RWPE1 (cell line): ENCODE results near the gene PKIG.
A peak's percentile ranks its signal among the peaks of the same experiment; 100 is the strongest.

ENCODE experiments used
- CTCF ChIA-PET: fragments of 350-600 bp; sonication (Branson Sonifier 250); formaldehyde crosslinking; extraction: SDS; loops from one replicate; lab custom pipeline; 2021; lab: Yijun Ruan, JAX
- POLR2A ChIA-PET: fragments of 400-600 bp; formaldehyde crosslinking; extraction: SDS; loops from one replicate; lab custom pipeline; 2020; ENCODE audit warnings: antibody characterized with exemption; ENCODE audit not compliant: low non-redundant PET; lab: Yijun Ruan, JAX
- DNase-seq: peaks from one replicate; pipeline ENCODE4 v3.0.0; 2012; ENCODE audit warnings: low spot score
- H3K27ac ChIP-seq: fragments of 450-650 bp; 2 replicates; pipeline ENCODE4 v1.5.1; 2017
- TF ChIP-seq, protein P1 (sequence below): fragments of 450-650 bp; conservative IDR thresholded peaks from 2 replicates; pipeline ENCODE4 v1.5.1; 2017; ENCODE audit warnings: low read depth, mild to moderate bottlenecking

PKIG gene

DNA sequence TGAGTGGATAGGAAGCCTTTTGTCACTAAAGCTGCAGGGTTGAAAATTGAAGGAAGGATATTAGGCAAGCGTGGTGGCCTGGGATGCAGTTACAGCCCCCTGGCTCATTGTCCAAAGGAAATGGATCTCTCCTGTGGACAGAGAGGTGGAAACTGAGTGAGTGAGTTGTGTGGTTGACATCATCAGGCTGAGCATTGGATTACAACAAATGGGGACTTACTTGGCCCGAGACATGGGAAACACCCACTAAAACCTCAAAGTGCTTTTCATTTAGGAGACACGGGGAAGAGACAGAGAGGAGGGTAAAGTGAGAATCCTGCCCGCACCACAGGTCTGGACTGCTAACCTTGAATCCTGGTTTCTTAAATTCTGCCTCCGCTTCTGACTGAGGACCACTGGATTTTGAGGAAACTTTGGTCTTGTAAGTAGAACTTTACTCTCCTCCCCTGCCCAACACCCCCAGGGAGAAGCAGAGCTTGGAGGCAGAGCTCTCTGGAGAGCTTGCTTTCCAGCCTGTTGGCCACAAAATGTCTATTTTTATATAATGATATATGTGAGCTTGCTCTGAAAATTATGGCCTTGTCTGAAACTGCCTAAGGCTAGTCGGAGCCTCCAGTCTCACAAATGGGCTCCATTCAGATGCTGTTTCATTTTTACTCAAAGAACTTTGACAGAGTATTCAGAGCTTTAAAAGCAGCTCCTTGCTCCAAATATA is at the start of gene PKIG:
Gene PKIG, plus strand, starts transcription at position 269 of the 715 bp plus-strand sequence. CDS start 31,978 bp downstream, outside the sequence.
- ChIA-PET CTCF (interaction anchor here (0.6 kb wide), 1 partner anchor 41 kb away, joined by 7 read pairs; no protein-coding TSS in a partner anchor), POLR2A (no interaction called here)
- no peak for DNase-seq
- TF ChIP-seq, protein P1, sequence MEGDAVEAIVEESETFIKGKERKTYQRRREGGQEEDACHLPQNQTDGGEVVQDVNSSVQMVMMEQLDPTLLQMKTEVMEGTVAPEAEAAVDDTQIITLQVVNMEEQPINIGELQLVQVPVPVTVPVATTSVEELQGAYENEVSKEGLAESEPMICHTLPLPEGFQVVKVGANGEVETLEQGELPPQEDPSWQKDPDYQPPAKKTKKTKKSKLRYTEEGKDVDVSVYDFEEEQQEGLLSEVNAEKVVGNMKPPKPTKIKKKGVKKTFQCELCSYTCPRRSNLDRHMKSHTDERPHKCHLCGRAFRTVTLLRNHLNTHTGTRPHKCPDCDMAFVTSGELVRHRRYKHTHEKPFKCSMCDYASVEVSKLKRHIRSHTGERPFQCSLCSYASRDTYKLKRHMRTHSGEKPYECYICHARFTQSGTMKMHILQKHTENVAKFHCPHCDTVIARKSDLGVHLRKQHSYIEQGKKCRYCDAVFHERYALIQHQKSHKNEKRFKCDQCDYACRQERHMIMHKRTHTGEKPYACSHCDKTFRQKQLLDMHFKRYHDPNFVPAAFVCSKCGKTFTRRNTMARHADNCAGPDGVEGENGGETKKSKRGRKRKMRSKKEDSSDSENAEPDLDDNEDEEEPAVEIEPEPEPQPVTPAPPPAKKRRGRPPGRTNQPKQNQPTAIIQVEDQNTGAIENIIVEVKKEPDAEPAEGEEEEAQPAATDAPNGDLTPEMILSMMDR = no peak
- H3K27ac ChIP-seq = no peak within 1 kb of the TSS

GRCh38 chr20:44532981-44533331 is 49.4 kb upstream of the PKIG start:
- POLR2A ChIA-PET = no interaction called here

GRCh38 chr20:44533928-44534327 is 48.5 kb upstream of the PKIG start:
- POLR2A ChIA-PET = interaction anchor here (0.6 kb wide), 1 partner anchor 645 kb away, joined by 3 read pairs; no protein-coding TSS in a partner anchor

More at GRCh38 chr20:44532981-44533331, 49.4 kb upstream of the PKIG start:
- CTCF ChIA-PET = interaction anchor here (0.6 kb wide), 1 partner anchor 72 kb away, joined by 3 read pairs; no protein-coding TSS in a partner anchor
- no peak overlapping the region for H3K27ac ChIP-seq
- no peak for DNase-seq
- TF ChIP-seq, protein P1 = no peak

GRCh38 chr20:44536175-44536574 is 46.2 kb upstream of the PKIG start:
- DNase-seq = no peak
- H3K27ac ChIP-seq = no peak overlapping the region
- TF ChIP-seq, protein P1 = no peak
- POLR2A ChIA-PET = no interaction called here
- CTCF ChIA-PET = interaction anchor here (1.1 kb wide), 1 partner anchor 73 kb away, joined by 5 read pairs; no protein-coding TSS in a partner anchor

More at GRCh38 chr20:44533928-44534327, 48.5 kb upstream of the PKIG start:
- TF ChIP-seq, protein P1 = no peak
- CTCF ChIA-PET = interaction anchor here (0.9 kb wide), 1 partner anchor 39 kb away, joined by 5 read pairs; no protein-coding TSS in a partner anchor
- DNase-seq = no peak
- H3K27ac ChIP-seq = no peak overlapping the region

DNA sequence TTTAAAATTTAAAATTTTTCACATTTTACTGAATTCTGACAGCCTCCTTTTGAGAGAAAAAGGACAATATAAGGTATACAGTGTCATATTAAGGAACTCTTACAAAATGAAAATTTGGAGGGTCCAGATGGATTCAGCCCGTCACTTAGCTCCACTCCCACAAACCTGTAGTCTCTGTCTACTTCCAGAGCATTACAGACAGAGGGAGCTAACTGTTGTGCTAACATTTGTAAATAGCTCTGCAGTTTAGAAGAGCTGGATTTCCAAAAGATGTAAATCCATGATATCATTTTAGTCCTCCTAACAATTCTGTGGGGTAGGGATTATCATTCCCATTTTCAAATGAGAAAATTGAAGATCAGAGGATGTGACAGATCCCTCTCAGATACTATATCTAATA is 44.4 kb upstream of the PKIG start:
- DNase-seq = no peak
- TF ChIP-seq, protein P1 = no peak
- POLR2A ChIA-PET = no interaction called here
- CTCF ChIA-PET = interaction anchor here (1.1 kb wide), 2 partner anchors 71 to 72 kb away, joined by 3 to 4 read pairs; no protein-coding TSS in a partner anchor
- no peak overlapping the region for H3K27ac ChIP-seq

- TF ChIP-seq, protein P1 = no peak
- H3K27ac ChIP-seq = no peak overlapping the region
- POLR2A ChIA-PET = no interaction called here
- DNase-seq = peak; percentile 60
- CTCF ChIA-PET = interaction anchor here (0.6 kb wide), 2 partner anchors 42 to 44 kb away, joined by 3 to 7 read pairs; partner anchors contain the start of gene PKIG
These were observed 41.5 kb upstream of the PKIG start for GRCh38 chr20:44540834-44541233.
